OCI-LY1 (cell line): ENCODE measurements around the gene DQX1.

ENCODE experiments used
- H2AFZ ChIP-seq: fragments of 200-600 bp; sonication (generic), shearing (Covaris generic); 2 replicates; pipeline ENCODE4 v1.6.0; 2014; ENCODE audit warnings: antibody characterized with exemption, mild to moderate bottlenecking, low read length
- H3F3A ChIP-seq: fragments of 200-600 bp; sonication (generic), shearing (Covaris generic); 2 replicates; pipeline ENCODE4 v1.6.0; 2014; ENCODE audit warnings: mild to moderate bottlenecking, antibody characterized with exemption, low read length, moderate library complexity; ENCODE audit not compliant: insufficient read depth
- H3K27ac ChIP-seq: fragments of 200-600 bp; sonication (generic); 2 replicates; pipeline ENCODE4 v1.5.1; 2014; ENCODE audit warnings: low read length, mixed run types, mild to moderate bottlenecking, low read depth; ENCODE audit not compliant: poor library complexity, severe bottlenecking
- H3K27me3 ChIP-seq: fragments of 200-600 bp; sonication (generic); 2 replicates; pipeline ENCODE4 v1.6.0; 2014; ENCODE audit warnings: antibody characterized with exemption, mild to moderate bottlenecking, low read length, moderate library complexity; ENCODE audit not compliant: insufficient read depth
- H3K36me3 ChIP-seq: fragments of 200-600 bp; sonication (generic); 2 replicates; pipeline ENCODE4 v1.6.1; 2014; ENCODE audit warnings: mild to moderate bottlenecking, antibody characterized with exemption, low read length, moderate library complexity, mixed read lengths; ENCODE audit not compliant: insufficient read depth
- H3K4me1 ChIP-seq: fragments of 200-600 bp; sonication (generic); 2 replicates; pipeline ENCODE4 v1.5.1; 2014; ENCODE audit warnings: mild to moderate bottlenecking, low read length, moderate library complexity; ENCODE audit not compliant: insufficient read depth, severe bottlenecking
- H3K4me2 ChIP-seq: fragments of 200-600 bp; sonication (generic), shearing (Covaris generic); 2 replicates; pipeline ENCODE4 v1.6.1; 2014; ENCODE audit warnings: low read length
- H3K4me3 ChIP-seq: fragments of 200-600 bp; sonication (generic); 2 replicates; pipeline ENCODE4 v1.5.1; 2014; ENCODE audit warnings: low read length, low read depth, mild to moderate bottlenecking, mixed read lengths; ENCODE audit not compliant: poor library complexity, severe bottlenecking
- H3K79me2 ChIP-seq: fragments of 200-600 bp; shearing (Covaris generic); 2 replicates; pipeline ENCODE4 v1.6.1; 2016; ENCODE audit warnings: mixed run types, low read length, mixed read lengths; ENCODE audit not compliant: insufficient read depth
- H3K9ac ChIP-seq: fragments of 200-600 bp; sonication (generic), shearing (Covaris generic); 2 replicates; pipeline ENCODE4 v1.6.1; 2014; ENCODE audit warnings: mild to moderate bottlenecking, low read length, mixed read lengths
- H3K9me2 ChIP-seq: fragments of 200-600 bp; sonication (generic), shearing (Covaris generic); 2 replicates; pipeline ENCODE4 v1.6.1; 2014; ENCODE audit warnings: low read depth, mild to moderate bottlenecking, low read length, mixed read lengths
- H3K9me3 ChIP-seq: fragments of 200-600 bp; shearing (Covaris generic); 2 replicates; pipeline ENCODE4 v1.6.1; 2014; ENCODE audit warnings: low read length, mixed read lengths
- H4K20me1 ChIP-seq: fragments of 200-600 bp; sonication (generic), shearing (Covaris generic); 2 replicates; pipeline ENCODE4 v1.6.0; 2016; ENCODE audit warnings: mild to moderate bottlenecking, low read length; ENCODE audit not compliant: insufficient read depth
- CTCF ChIP-seq: fragments of 200-600 bp; sonication (generic), shearing (Covaris generic); IDR thresholded peaks from 2 replicates; pipeline ENCODE4 v1.5.1; 2017; ENCODE audit warnings: mild to moderate bottlenecking, antibody characterized with exemption, low read length, moderate library complexity, mixed read lengths
- EZH2 ChIP-seq: fragments of 200-600 bp; sonication (generic), shearing (Covaris generic); IDR thresholded peaks from 2 replicates; pipeline ENCODE4 v1.8.0; 2017; ENCODE audit warnings: borderline replicate concordance, mixed run types, mild to moderate bottlenecking, antibody characterized with exemption, low read length, moderate library complexity, mixed read lengths

The DQX1 gene

DNA sequence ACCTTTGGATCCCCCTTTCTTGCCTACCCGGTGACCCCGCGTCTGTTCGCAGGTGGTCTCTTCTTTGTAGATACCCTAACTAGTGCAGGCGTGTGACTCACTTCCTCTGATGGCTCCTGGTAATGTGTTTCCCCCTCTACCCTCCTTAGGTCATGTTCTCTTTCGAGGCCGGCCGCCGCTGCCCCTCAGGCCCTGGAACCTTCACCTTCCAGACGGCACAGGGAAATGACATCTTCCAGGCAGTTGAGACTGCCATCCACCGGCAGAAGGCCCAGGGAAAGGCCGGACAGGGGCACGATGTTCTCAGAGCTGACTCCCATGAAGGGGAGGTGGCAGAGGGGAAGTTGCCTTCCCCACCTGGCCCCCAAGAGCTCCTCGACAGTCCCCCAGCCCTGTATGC is 30.1 kb upstream of the DQX1 start:
- Histone ChIP-seq H3K79me2 (no peaks in the 10 kb centered on the region), H3K36me3 (peaks cover 6% of the 10 kb centered on the region; the same call in 1 of the 2 replicates), H2AFZ (no peak overlapping the region), H3K27me3 (no peaks in the 10 kb centered on the region), H3K4me1 (peaks cover 17% of the 10 kb centered on the region), H3K9ac (no peak overlapping the region), H3F3A (no peaks in the 10 kb centered on the region), H3K9me3 (no peaks in the 10 kb centered on the region), H3K4me3 (no peak overlapping the region), H4K20me1 (no peaks in the 10 kb centered on the region), H3K4me2 (no peak overlapping the region), H3K9me2 (no peaks in the 10 kb centered on the region), H3K27ac (no peak overlapping the region)
- TF ChIP-seq EZH2 (no peak), CTCF (no peak)

- no peaks in the 10 kb centered on the region for H3K9me2 ChIP-seq
- peak overlapping the region; percentile 70 for H3K4me2 ChIP-seq
- H3F3A ChIP-seq: no peaks in the 10 kb centered on the region
- H3K27ac ChIP-seq: no peak overlapping the region
- peak overlapping the region; percentile 78 for H3K4me3 ChIP-seq
- H3K9me3 ChIP-seq: no peaks in the 10 kb centered on the region
- no peaks in the 10 kb centered on the region; the same call in 1 of the 2 replicates for H3K27me3 ChIP-seq
- H2AFZ ChIP-seq: no peak overlapping the region
- H3K4me1 ChIP-seq: peaks cover 17% of the 10 kb centered on the region
- no peaks in the 10 kb centered on the region for H3K79me2 ChIP-seq
- peak overlapping the region; percentile 71; the same call in 1 of the 2 replicates for H3K9ac ChIP-seq
- H4K20me1 ChIP-seq: no peaks in the 10 kb centered on the region
- no peak for TF ChIP-seq CTCF
- no peak for TF ChIP-seq EZH2
- H3K36me3 ChIP-seq: peaks cover 6% of the 10 kb centered on the region; the same call in 1 of the 2 replicates
Observed at GRCh38 chr2:74555610-74556103, 29.6 kb upstream of the DQX1 start.

GRCh38 chr2:74554820-74555531 is 28.9 kb upstream of the DQX1 start:
- H3K36me3 ChIP-seq: peaks cover 6% of the 10 kb centered on the region; the same call in 1 of the 2 replicates
- peak overlapping the region; percentile 4; the same call in 1 of the 2 replicates for H2AFZ ChIP-seq
- H3K4me2 ChIP-seq: peak overlapping the region; percentile 70
- H3F3A ChIP-seq: no peaks in the 10 kb centered on the region
- TF ChIP-seq CTCF (no peak), EZH2 (no peak)
- H3K9me2 ChIP-seq: no peaks in the 10 kb centered on the region
- H3K4me1 ChIP-seq: peaks cover 17% of the 10 kb centered on the region
- H3K9ac ChIP-seq: peak overlapping the region; percentile 71
- H3K9me3 ChIP-seq: no peaks in the 10 kb centered on the region
- H3K79me2 ChIP-seq: no peaks in the 10 kb centered on the region
- H4K20me1 ChIP-seq: no peaks in the 10 kb centered on the region
- H3K4me3 ChIP-seq: peak overlapping the region; percentile 78
- no peak overlapping the region for H3K27ac ChIP-seq
- no peaks in the 10 kb centered on the region; the same call in 1 of the 2 replicates for H3K27me3 ChIP-seq
